Measurements from ENCODE around the gene NFAT5.

GRCh38 chr16:69566981-69567680, 1.4 kb downstream of the NFAT5 start:
- TF ChIP-seq, protein P1, sequence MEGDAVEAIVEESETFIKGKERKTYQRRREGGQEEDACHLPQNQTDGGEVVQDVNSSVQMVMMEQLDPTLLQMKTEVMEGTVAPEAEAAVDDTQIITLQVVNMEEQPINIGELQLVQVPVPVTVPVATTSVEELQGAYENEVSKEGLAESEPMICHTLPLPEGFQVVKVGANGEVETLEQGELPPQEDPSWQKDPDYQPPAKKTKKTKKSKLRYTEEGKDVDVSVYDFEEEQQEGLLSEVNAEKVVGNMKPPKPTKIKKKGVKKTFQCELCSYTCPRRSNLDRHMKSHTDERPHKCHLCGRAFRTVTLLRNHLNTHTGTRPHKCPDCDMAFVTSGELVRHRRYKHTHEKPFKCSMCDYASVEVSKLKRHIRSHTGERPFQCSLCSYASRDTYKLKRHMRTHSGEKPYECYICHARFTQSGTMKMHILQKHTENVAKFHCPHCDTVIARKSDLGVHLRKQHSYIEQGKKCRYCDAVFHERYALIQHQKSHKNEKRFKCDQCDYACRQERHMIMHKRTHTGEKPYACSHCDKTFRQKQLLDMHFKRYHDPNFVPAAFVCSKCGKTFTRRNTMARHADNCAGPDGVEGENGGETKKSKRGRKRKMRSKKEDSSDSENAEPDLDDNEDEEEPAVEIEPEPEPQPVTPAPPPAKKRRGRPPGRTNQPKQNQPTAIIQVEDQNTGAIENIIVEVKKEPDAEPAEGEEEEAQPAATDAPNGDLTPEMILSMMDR (IDR thresholded peaks at IDR 0.05), result no peak
- TF ChIP-seq, protein P2, sequence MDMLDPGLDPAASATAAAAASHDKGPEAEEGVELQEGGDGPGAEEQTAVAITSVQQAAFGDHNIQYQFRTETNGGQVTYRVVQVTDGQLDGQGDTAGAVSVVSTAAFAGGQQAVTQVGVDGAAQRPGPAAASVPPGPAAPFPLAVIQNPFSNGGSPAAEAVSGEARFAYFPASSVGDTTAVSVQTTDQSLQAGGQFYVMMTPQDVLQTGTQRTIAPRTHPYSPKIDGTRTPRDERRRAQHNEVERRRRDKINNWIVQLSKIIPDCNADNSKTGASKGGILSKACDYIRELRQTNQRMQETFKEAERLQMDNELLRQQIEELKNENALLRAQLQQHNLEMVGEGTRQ (IDR thresholded peaks at IDR 0.05), result no peak
- TF ChIP-seq REST (IDR thresholded peaks at IDR 0.05) (no peak), EP300 (IDR thresholded peaks at IDR 0.05) (no peak)
